HG03280 (cell line): Measurements from ENCODE around the gene MINDY4.

Source experiments
- ATAC-seq: cut with Tn5 transposase; IDR thresholded peaks from one replicate; pipeline ENCODE4 v1.9.1; 2021; ENCODE audit warnings: mild to moderate bottlenecking, moderate library complexity; ENCODE audit not compliant: unreplicated experiment

MINDY4 gene

GRCh38 chr7:30912021-30912730, 141.0 kb downstream of the MINDY4 start:
- no peak for ATAC-seq

- no peak for ATAC-seq
These were observed 141.4 kb downstream of the MINDY4 start for GRCh38 chr7:30912731-30912985.

- ATAC-seq = no peak
These were observed 142.0 kb downstream of the MINDY4 start for GRCh38 chr7:30912986-30913811.

- ATAC-seq = no peak
These were observed 142.8 kb downstream of the MINDY4 start for GRCh38 chr7:30913821-30914515.

- ATAC-seq = no peak
These were observed 143.4 kb downstream of the MINDY4 start for GRCh38 chr7:30914596-30914995.

- ATAC-seq = no peak
These were observed 143.9 kb downstream of the MINDY4 start for GRCh38 chr7:30915005-30915601.

GRCh38 chr7:30915751-30916150, 144.5 kb downstream of the MINDY4 start:
- ATAC-seq = no peak

- no peak for ATAC-seq
These were observed 145.0 kb downstream of the MINDY4 start for GRCh38 chr7:30916255-30916654.

- no peak for ATAC-seq
These were observed 145.6 kb downstream of the MINDY4 start for GRCh38 chr7:30916767-30917166.

- ATAC-seq = no peak
These were observed 146.1 kb downstream of the MINDY4 start for GRCh38 chr7:30917216-30917893.

- no peak for ATAC-seq
These were observed 147.5 kb downstream of the MINDY4 start for GRCh38 chr7:30918676-30919075.

- ATAC-seq = no peak
These were observed 148.9 kb downstream of the MINDY4 start for GRCh38 chr7:30920021-30920583.

GRCh38 chr7:30920584-30921539, 149.6 kb downstream of the MINDY4 start:
- no peak for ATAC-seq

GRCh38 chr7:30921540-30922401, 150.6 kb downstream of the MINDY4 start:
- ATAC-seq = no peak

- ATAC-seq = no peak
These were observed 151.4 kb downstream of the MINDY4 start for GRCh38 chr7:30922596-30922995.

- no peak for ATAC-seq
These were observed 152.0 kb downstream of the MINDY4 start for GRCh38 chr7:30923009-30923773.

- no peak for ATAC-seq
These were observed 152.7 kb downstream of the MINDY4 start for GRCh38 chr7:30923774-30924413.
